HepG2 (cell line): Measurements from ENCODE around the gene ZNF655. TPM values are rescaled to one million over a fixed set of nuclear protein-coding genes. Genes with fewer than 3 reads are reported as not detected.

Experiments used
- CREB1 ChIP-seq, 2 experiments: fragments of 450-650 bp in 1 of 2; IDR thresholded peaks; 2 replicates each; pipeline ENCODE4 v1.6.1; 2016 to 2017; ENCODE audit warnings: control low read depth in 1 of 2, mild to moderate bottlenecking in 1 of 2, missing compliant biosample characterization in 1 of 2, missing genetic modification characterization in 1 of 2
- FOSL1 ChIP-seq: sonication (generic); formaldehyde crosslinking; IDR thresholded peaks from 2 replicates; pipeline ENCODE4 v1.9.0; 2021; ENCODE audit warnings: missing genetic modification reagents, borderline replicate concordance
- ZBTB21 ChIP-seq: sonication (generic); formaldehyde crosslinking; IDR thresholded peaks from 2 replicates; pipeline ENCODE4 v1.4.0; 2020; ENCODE audit warnings: missing genetic modification reagents
- ZFP62 ChIP-seq: sonication (generic); formaldehyde crosslinking; IDR thresholded peaks from 2 replicates; pipeline ENCODE4 v1.4.0; 2020; ENCODE audit warnings: missing genetic modification reagents
- ZNF253 ChIP-seq: sonication (generic); formaldehyde crosslinking; IDR thresholded peaks from 2 replicates; pipeline ENCODE4 v1.8.0; 2022; ENCODE audit warnings: mild to moderate bottlenecking, missing genetic modification reagents, borderline replicate concordance
- ZNF3 ChIP-seq: IDR thresholded peaks from 2 replicates; pipeline ENCODE4 v1.7.0; 2017; ENCODE audit warnings: inconsistent platforms
- ZNF484 ChIP-seq: sonication (generic); formaldehyde crosslinking; IDR thresholded peaks from 2 replicates; pipeline ENCODE4 v1.5.1; 2020; ENCODE audit warnings: mild to moderate bottlenecking, low read depth, missing genetic modification reagents, borderline replicate concordance
- ZNF510 ChIP-seq: sonication (generic); formaldehyde crosslinking; IDR thresholded peaks from 2 replicates; pipeline ENCODE4 v1.4.0; 2020; ENCODE audit warnings: low read depth, mild to moderate bottlenecking, missing genetic modification reagents
- polyA plus RNA-seq, 8 experiments: library from polyadenylated mRNA; depleted of rRNA in 3 of 8; stranded (reverse) in 7 of 8; unstranded in 1 of 8; fragments of >200 nt; fragmentation: Illumina TruSeq in 4 of 8; extraction: Trizol in 4 of 8; gene quantifications; 2 replicates each; pipeline versions ENCODE4 v1.2.1 to v1.2.3, GENCODE V29; 2011 to 2016; ENCODE audit warnings: low read depth in 4 of 8, missing spikeins in 1 of 8, mixed read lengths in 1 of 8; ENCODE audit not compliant: insufficient read depth in 1 of 8
- total RNA-seq, 5 experiments: library from RNA; depleted of rRNA; stranded (reverse); fragments of >200 nt; fragmentation: Illumina TruSeq; extraction: Trizol; gene quantifications; 2 replicates each; pipeline ENCODE4 v1.2.3, GENCODE V29; 2016; ENCODE audit warnings: low read depth in 1 of 5
- TF ChIP-seq, protein P1 (sequence below): sonication (generic); formaldehyde crosslinking; IDR thresholded peaks from 2 replicates; pipeline ENCODE4 v1.5.0; 2020; ENCODE audit warnings: mild to moderate bottlenecking, missing genetic modification reagents
- TF ChIP-seq, protein P2 (sequence below): sonication (generic); formaldehyde crosslinking; IDR thresholded peaks from 2 replicates; pipeline ENCODE4 v1.4.0; 2020; ENCODE audit warnings: missing genetic modification reagents, borderline replicate concordance
- TF ChIP-seq, protein P3 (sequence below): sonication (generic); formaldehyde crosslinking; IDR thresholded peaks from 2 replicates; pipeline ENCODE4 v1.4.0; 2020; ENCODE audit warnings: missing genetic modification reagents
- TF ChIP-seq, protein P4 (sequence below): sonication (generic); formaldehyde crosslinking; IDR thresholded peaks from 2 replicates; pipeline ENCODE4 v1.4.0; 2020; ENCODE audit warnings: missing genetic modification reagents
- TF ChIP-seq, protein P5 (sequence below): sonication (generic); formaldehyde crosslinking; conservative IDR thresholded peaks from 2 replicates; pipeline ENCODE4 v1.8.0; 2022; ENCODE audit warnings: low read depth, missing genetic modification reagents

The ZNF655 gene
- total and polyA plus RNA-seq, 2 of the 13 experiments (the other 11 are each of a cell fraction or from before 2014, with no cell fraction given): 53.4 to 75.6 TPM

DNA sequence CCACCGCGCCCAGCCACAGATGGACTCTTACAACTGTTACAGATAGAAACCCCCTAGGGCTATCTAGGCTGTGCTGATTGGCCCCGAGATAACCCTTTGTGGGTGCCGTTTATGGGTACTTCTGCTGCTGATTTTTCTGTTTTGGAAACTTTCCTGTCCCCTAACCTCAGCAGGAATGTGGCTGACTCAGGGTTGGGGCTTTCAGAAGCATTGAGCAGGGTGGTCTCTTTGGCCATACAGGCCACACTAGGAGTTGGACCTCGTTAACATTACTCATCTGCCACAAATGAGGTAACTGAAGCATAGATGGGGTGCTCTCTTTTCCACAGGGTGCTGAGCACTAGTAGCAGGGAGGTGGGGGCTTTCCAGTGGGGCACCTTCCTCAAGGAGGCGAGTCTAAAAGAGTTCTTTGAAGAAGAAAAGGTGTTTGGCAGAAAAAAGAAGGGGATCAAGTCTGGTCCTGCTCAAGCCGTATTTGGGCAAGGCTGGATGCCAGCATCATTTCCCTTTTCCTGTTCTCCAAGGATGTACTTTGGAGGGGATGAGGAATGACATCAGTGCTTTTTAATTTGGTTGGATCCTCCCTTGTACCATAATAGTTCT, 64.8 kb downstream of the ZNF655 start (continued):
- TF ChIP-seq FOSL1 (CRISPR knock-in tag) (no peak), ZNF3 (no peak), ZFP62 (CRISPR knock-in tag) (no peak), ZNF484 (no peak), ZNF253 (no peak), CREB1 (IDR thresholded peaks at IDR 0.05) (no peak), CREB1 (CRISPR knock-in tag; IDR thresholded peaks at IDR 0.05) (no peak), ZNF510 (no peak), ZBTB21 (no peak)
- TF ChIP-seq, protein P1, sequence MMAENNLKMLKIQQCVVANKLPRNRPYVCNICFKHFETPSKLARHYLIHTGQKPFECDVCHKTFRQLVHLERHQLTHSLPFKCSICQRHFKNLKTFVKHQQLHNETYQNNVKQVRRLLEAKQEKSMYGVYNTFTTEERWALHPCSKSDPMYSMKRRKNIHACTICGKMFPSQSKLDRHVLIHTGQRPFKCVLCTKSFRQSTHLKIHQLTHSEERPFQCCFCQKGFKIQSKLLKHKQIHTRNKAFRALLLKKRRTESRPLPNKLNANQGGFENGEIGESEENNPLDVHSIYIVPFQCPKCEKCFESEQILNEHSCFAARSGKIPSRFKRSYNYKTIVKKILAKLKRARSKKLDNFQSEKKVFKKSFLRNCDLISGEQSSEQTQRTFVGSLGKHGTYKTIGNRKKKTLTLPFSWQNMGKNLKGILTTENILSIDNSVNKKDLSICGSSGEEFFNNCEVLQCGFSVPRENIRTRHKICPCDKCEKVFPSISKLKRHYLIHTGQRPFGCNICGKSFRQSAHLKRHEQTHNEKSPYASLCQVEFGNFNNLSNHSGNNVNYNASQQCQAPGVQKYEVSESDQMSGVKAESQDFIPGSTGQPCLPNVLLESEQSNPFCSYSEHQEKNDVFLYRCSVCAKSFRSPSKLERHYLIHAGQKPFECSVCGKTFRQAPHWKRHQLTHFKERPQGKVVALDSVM (CRISPR knock-in tag): no peak
- TF ChIP-seq, protein P2, sequence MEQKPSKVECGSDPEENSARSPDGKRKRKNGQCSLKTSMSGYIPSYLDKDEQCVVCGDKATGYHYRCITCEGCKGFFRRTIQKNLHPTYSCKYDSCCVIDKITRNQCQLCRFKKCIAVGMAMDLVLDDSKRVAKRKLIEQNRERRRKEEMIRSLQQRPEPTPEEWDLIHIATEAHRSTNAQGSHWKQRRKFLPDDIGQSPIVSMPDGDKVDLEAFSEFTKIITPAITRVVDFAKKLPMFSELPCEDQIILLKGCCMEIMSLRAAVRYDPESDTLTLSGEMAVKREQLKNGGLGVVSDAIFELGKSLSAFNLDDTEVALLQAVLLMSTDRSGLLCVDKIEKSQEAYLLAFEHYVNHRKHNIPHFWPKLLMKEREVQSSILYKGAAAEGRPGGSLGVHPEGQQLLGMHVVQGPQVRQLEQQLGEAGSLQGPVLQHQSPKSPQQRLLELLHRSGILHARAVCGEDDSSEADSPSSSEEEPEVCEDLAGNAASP: no peak
- TF ChIP-seq, protein P3, sequence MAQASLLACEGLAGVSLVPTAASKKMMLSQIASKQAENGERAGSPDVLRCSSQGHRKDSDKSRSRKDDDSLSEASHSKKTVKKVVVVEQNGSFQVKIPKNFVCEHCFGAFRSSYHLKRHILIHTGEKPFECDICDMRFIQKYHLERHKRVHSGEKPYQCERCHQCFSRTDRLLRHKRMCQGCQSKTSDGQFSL (CRISPR knock-in tag): no peak
- TF ChIP-seq, protein P4, sequence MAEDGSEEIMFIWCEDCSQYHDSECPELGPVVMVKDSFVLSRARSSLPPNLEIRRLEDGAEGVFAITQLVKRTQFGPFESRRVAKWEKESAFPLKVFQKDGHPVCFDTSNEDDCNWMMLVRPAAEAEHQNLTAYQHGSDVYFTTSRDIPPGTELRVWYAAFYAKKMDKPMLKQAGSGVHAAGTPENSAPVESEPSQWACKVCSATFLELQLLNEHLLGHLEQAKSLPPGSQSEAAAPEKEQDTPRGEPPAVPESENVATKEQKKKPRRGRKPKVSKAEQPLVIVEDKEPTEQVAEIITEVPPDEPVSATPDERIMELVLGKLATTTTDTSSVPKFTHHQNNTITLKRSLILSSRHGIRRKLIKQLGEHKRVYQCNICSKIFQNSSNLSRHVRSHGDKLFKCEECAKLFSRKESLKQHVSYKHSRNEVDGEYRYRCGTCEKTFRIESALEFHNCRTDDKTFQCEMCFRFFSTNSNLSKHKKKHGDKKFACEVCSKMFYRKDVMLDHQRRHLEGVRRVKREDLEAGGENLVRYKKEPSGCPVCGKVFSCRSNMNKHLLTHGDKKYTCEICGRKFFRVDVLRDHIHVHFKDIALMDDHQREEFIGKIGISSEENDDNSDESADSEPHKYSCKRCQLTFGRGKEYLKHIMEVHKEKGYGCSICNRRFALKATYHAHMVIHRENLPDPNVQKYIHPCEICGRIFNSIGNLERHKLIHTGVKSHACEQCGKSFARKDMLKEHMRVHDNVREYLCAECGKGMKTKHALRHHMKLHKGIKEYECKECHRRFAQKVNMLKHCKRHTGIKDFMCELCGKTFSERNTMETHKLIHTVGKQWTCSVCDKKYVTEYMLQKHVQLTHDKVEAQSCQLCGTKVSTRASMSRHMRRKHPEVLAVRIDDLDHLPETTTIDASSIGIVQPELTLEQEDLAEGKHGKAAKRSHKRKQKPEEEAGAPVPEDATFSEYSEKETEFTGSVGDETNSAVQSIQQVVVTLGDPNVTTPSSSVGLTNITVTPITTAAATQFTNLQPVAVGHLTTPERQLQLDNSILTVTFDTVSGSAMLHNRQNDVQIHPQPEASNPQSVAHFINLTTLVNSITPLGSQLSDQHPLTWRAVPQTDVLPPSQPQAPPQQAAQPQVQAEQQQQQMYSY (CRISPR knock-in tag): no peak
- TF ChIP-seq, protein P5, sequence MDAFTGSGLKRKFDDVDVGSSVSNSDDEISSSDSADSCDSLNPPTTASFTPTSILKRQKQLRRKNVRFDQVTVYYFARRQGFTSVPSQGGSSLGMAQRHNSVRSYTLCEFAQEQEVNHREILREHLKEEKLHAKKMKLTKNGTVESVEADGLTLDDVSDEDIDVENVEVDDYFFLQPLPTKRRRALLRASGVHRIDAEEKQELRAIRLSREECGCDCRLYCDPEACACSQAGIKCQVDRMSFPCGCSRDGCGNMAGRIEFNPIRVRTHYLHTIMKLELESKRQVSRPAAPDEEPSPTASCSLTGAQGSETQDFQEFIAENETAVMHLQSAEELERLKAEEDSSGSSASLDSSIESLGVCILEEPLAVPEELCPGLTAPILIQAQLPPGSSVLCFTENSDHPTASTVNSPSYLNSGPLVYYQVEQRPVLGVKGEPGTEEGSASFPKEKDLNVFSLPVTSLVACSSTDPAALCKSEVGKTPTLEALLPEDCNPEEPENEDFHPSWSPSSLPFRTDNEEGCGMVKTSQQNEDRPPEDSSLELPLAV: no peak
- TF ChIP-seq, all 625 proteins: peak for 0
